ENCODE data around the gene ZNF835. TPM values are rescaled to one million over a fixed set of nuclear protein-coding genes. Genes with fewer than 3 reads are reported as not detected.
"Not testable (repeated sequence)": the region's sequence is repeated elsewhere in the genome, so short reads cannot be mapped to it uniquely, and the experiment has no call there.

Gene ZNF835
- total RNA-seq, 1 experiment from 2014 or later: not detected

DNA sequence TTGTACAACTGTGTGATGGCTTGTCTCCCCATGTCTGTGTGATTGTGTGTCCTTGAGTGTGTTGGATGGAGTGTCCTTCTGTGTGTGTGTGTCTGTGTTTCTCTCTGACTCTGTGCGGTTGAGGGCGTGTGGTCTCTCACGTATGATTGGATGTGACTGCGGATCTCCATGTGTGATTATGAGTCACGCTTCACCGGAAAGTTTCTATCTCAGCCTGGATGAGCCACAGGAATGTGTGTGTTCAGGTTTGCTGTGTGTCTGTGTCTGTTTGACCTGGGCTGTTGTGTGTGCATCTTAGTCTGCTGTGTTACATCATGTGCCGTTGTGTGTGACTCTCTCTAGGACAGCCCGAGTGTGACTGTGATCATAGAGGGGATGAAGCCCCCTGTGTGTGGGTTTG lies 15.5 kb upstream of the ZNF835 start:
- POLR2A ChIA-PET: no interaction called here
- Mint-ChIP-seq H3K36me3 (ENCODE audit: insufficient read depth, unreplicated experiment) (no peaks in the 10 kb centered on the region), H3K9me3 (ENCODE audit: unreplicated experiment) (peaks cover 44% of the 10 kb centered on the region), H3K27ac (ENCODE audit: low read depth, unreplicated experiment) (no peak overlapping the region), H3K27me3 (ENCODE audit: insufficient read depth, unreplicated experiment) (no peaks in the 10 kb centered on the region), H3K4me1 (ENCODE audit: insufficient read depth, unreplicated experiment) (no peaks in the 10 kb centered on the region), H3K4me3 (ENCODE audit: unreplicated experiment) (no peak overlapping the region)
- TF ChIP-seq, protein P1, sequence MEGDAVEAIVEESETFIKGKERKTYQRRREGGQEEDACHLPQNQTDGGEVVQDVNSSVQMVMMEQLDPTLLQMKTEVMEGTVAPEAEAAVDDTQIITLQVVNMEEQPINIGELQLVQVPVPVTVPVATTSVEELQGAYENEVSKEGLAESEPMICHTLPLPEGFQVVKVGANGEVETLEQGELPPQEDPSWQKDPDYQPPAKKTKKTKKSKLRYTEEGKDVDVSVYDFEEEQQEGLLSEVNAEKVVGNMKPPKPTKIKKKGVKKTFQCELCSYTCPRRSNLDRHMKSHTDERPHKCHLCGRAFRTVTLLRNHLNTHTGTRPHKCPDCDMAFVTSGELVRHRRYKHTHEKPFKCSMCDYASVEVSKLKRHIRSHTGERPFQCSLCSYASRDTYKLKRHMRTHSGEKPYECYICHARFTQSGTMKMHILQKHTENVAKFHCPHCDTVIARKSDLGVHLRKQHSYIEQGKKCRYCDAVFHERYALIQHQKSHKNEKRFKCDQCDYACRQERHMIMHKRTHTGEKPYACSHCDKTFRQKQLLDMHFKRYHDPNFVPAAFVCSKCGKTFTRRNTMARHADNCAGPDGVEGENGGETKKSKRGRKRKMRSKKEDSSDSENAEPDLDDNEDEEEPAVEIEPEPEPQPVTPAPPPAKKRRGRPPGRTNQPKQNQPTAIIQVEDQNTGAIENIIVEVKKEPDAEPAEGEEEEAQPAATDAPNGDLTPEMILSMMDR (IDR thresholded peaks at IDR 0.05; ENCODE audit: unreplicated experiment): no peak
- DNase-seq (ENCODE audit: unreplicated experiment): no peak
- CTCF ChIA-PET: no interaction called here
- BruUV-seq (replicated peaks): no TSS peak
- intact Hi-C loops (cut with micrococcal nuclease): no loop called here

DNA sequence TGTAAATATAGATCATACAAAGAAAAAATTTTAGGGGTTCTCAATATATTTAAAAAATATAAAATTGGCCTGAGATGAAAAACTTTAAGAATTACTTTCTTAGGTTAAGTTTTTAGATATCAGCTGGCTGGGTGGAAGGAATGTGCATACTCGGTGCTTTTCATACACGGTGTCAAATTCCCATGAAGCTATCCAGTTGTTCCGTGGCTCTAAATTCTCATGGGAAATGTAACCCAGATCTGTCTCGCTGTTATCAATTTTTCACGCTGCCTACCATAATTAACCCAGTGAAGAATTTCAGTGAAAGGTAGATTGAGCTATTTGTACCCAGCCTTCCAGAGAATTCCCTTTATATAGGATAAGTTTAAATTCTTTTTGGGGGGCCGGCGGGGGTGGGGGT lies 11.6 kb upstream of the ZNF835 start:
- H3K4me1 Mint-ChIP-seq (ENCODE audit: insufficient read depth, unreplicated experiment): no peaks in the 10 kb centered on the region
- no peak overlapping the region for H3K4me3 Mint-ChIP-seq (ENCODE audit: unreplicated experiment)
- CTCF ChIA-PET: interaction anchor here (0.7 kb wide), 1 partner anchor 1335 kb away, joined by 3 read pairs; no protein-coding TSS in a partner anchor
- intact Hi-C loops (cut with micrococcal nuclease): no loop called here
- BruUV-seq (replicated peaks): no TSS peak
- POLR2A ChIA-PET: no interaction called here
- H3K36me3 Mint-ChIP-seq (ENCODE audit: insufficient read depth, unreplicated experiment): no peaks in the 10 kb centered on the region
- H3K27me3 Mint-ChIP-seq (ENCODE audit: insufficient read depth, unreplicated experiment): no peaks in the 10 kb centered on the region
- H3K27ac Mint-ChIP-seq (ENCODE audit: low read depth, unreplicated experiment): no peak overlapping the region
- peaks cover 42% of the 10 kb centered on the region for H3K9me3 Mint-ChIP-seq (ENCODE audit: unreplicated experiment)
- no peak for DNase-seq (ENCODE audit: unreplicated experiment)
- TF ChIP-seq, protein P1 (IDR thresholded peaks at IDR 0.05; ENCODE audit: unreplicated experiment): no peak

DNA sequence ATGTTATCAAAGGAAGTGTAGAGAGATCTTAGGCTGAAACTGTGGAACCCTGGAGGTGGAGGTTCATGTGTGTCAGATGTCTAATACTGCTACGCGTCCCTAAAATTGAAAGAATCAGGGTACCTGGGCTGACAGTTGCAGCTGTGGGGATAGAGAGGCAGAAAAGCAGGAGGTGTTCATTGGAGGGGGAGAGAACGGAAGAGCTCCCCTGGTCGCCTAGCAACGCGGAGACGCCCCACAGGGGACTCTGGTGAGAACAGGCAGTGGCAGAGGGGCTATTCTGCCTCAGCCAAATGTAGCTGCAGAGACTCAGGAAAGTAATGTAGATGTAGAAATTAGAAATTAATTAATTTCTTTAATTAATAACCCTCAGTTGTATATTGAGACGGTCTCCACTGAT lies 10.1 kb upstream of the ZNF835 start:
- intact Hi-C loops (cut with micrococcal nuclease): no loop called here
- POLR2A ChIA-PET: no interaction called here
- no TSS peak for BruUV-seq (replicated peaks)
- H3K27ac Mint-ChIP-seq (ENCODE audit: low read depth, unreplicated experiment): no peak overlapping the region
- TF ChIP-seq, protein P1 (IDR thresholded peaks at IDR 0.05; ENCODE audit: unreplicated experiment): no peak
- H3K9me3 Mint-ChIP-seq (ENCODE audit: unreplicated experiment): peaks cover 33% of the 10 kb centered on the region
- H3K4me1 Mint-ChIP-seq (ENCODE audit: insufficient read depth, unreplicated experiment): no peaks in the 10 kb centered on the region
- no peaks in the 10 kb centered on the region for H3K27me3 Mint-ChIP-seq (ENCODE audit: insufficient read depth, unreplicated experiment)
- no peaks in the 10 kb centered on the region for H3K36me3 Mint-ChIP-seq (ENCODE audit: insufficient read depth, unreplicated experiment)
- CTCF ChIA-PET: no interaction called here
- DNase-seq (ENCODE audit: unreplicated experiment): no peak
- H3K4me3 Mint-ChIP-seq (ENCODE audit: unreplicated experiment): no peak overlapping the region

DNA sequence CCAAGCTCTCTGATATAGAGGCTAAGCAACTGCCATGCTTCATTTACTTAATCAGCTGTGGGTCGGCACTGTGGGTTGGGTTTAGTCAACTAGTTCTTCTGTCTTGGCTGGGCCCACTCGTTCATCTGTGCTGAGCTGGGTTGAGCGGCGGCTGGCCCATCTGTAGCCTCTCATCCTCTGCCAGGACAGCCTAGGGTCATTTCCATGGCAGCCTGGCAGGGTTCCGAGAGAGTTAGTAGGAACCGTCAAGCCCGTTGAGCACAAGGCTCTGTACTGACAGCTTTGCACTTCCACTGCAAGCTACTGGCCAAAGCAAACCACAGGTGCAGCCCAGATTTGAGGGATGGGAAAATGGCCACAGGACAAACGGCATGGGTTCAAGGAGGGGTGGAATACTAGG lies 6.6 kb upstream of the ZNF835 start:
- H3K27ac Mint-ChIP-seq (ENCODE audit: low read depth, unreplicated experiment): no peak overlapping the region
- no TSS peak for BruUV-seq (replicated peaks)
- H3K4me1 Mint-ChIP-seq (ENCODE audit: insufficient read depth, unreplicated experiment): no peaks in the 10 kb centered on the region
- POLR2A ChIA-PET: no interaction called here
- H3K9me3 Mint-ChIP-seq (ENCODE audit: unreplicated experiment): peaks cover 9% of the 10 kb centered on the region
- H3K4me3 Mint-ChIP-seq (ENCODE audit: unreplicated experiment): no peak overlapping the region
- intact Hi-C loops (cut with micrococcal nuclease): no loop called here
- no peaks in the 10 kb centered on the region for H3K27me3 Mint-ChIP-seq (ENCODE audit: insufficient read depth, unreplicated experiment)
- TF ChIP-seq, protein P1 (IDR thresholded peaks at IDR 0.05; ENCODE audit: unreplicated experiment): no peak
- H3K36me3 Mint-ChIP-seq (ENCODE audit: insufficient read depth, unreplicated experiment): no peaks in the 10 kb centered on the region
- CTCF ChIA-PET: no interaction called here
- no peak for DNase-seq (ENCODE audit: unreplicated experiment)

DNA sequence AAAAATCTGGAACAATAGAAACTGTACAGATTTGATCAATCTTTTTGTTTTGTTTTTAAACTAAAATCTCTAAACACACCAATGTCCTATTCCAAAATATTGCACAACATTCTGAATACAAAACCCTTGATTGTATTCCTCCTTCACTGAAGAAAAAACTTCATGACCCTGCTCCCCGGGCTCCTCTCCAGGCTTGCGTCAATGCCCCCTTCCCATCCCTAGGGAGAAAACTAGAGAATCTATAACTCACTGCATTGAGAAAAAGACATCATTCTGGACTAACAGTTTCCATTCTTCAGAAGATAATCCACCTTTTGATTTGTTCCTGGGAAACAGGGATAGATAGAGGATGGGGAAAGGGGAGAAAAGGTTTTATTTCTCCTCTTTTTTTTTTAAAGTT lies 1.1 kb upstream of the ZNF835 start:
- H3K27ac Mint-ChIP-seq (ENCODE audit: low read depth, unreplicated experiment); H3K36me3 Mint-ChIP-seq (ENCODE audit: insufficient read depth, unreplicated experiment); H3K27me3 Mint-ChIP-seq (ENCODE audit: insufficient read depth, unreplicated experiment); CTCF ChIA-PET; H3K4me1 Mint-ChIP-seq (ENCODE audit: insufficient read depth, unreplicated experiment); BruUV-seq (replicated peaks); H3K9me3 Mint-ChIP-seq (ENCODE audit: unreplicated experiment); DNase-seq (ENCODE audit: unreplicated experiment); H3K4me3 Mint-ChIP-seq (ENCODE audit: unreplicated experiment); POLR2A ChIA-PET; intact Hi-C loops (cut with micrococcal nuclease): not testable (repeated sequence)
